Stimulated activated CD8-positive, alpha-beta memory T cell treated with anti-CD3 and anti-CD28 coated beads, Interleukin-7, amount 100 ng/mL, for 4 hours (primary cell): ENCODE data around the gene RHBDD2.

Source experiments
- DNase-seq, 2 donors: peaks; one replicate each; pipeline ENCODE4 v3.0.0-alpha.2; 2020; ENCODE audit warnings: low read depth in 2 of 2

RHBDD2 gene

GRCh38 chr7:75920431-75921161 lies 41.8 kb downstream of the RHBDD2 start:
- peak; percentile 12 for DNase-seq

DNA sequence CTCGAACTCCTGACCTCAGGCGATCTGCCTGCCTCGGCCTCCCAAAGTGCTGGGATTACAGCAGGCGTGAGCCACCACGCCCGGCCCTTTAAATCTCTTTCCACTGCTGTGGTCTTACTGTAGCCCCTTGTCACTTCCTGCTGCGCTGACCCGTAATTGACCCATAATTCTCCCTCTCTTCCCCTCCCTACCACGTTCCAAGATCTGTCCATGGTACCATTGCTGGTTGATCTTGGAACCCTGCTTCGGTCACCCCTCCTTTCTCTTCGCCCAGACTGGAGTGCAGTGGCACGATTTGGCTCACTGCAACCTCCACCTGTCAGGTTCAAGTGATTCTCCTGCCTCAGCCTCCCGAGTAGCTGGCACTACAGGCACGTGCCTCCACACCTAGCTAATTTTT lies 42.6 kb downstream of the RHBDD2 start:
- DNase-seq = no peak

DNA sequence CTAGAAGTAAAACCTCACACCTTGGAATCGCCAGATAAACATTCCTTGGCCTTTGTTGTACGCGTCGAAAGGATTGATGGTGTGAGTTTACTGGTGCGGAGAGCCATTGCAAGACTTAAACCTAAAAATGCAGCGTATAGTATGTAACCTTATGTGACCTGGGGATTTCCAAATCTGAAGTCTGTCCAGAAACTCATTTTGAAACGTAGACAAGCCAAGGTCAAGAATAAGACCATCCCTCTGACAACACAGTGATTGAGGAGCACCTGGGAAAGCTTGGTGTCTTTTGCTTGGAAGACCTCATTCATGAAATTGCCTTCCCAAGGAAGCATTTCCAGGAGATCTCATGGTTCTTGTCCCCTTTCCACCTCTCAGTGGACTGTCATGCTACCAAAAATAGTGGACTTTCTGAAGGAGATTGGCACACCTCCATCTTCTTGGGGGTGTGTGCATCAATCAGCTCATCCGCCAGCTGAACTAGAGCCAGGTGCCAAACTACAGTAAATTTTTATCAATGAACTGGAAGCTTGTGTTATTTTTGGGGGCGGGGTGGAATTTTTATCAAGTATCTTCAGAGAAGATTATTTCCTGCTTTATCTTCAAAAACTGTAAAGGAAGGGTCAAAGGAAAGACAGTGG lies 44.3 kb downstream of the RHBDD2 start:
- no peak for DNase-seq

DNA sequence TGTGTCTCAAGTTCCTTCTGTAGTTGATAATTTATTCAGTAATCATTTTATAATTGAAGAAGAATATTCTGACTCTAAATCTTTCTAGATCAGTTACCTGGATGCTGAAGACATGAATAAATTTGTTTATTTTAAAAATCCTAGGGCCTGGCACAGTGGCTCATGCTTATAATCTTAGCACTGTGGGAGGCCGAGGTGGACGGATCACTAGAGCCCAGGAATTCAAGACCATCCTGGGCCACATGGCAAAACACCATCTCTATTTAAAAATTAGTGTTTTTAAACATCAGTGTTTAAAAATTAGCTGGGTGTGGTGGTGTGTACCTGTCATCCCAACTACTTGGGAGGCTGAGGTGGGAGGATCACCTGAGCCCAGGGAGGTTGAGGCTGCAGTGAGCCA lies 45.4 kb downstream of the RHBDD2 start:
- no peak for DNase-seq

DNA sequence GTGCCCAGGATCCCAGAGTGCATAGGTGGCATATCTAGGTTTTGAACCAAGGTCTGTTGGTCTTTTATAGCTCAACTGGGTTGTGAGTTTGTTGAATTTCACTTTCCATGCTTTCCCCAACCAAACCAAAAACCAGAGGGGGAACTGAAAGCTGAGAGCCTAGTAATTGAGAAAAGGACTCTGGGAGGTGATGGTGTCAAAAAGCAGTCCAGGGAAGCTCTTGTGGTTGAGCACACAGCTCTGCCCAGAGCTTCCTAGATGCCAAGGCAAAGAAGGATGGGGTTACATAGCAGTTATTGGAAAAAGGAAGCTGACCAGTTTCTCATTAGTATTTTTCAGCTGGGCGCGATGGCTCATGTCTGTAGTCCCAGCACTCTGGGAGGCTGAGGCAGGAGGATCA lies 46.1 kb downstream of the RHBDD2 start:
- no peak for DNase-seq

- no peak for DNase-seq
These were observed 47.0 kb downstream of the RHBDD2 start for GRCh38 chr7:75925717-75926435.

DNA sequence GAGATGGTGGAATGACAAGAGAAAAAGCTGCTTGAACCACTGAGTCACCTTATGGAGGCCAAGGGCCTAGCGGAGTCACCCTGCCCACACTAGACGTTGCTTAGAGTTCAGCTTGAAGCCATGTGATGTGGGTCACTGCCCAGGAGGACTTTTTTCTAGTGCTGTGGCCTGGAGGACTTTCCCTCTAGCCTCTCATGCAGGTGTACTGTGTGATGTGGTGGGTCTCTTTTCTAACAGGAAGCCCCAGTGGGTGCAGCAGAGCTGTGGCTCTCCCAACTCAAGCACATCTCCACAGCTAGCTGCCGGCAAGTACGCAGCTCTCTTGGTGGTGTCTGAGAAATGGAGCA lies 49.7 kb downstream of the RHBDD2 start:
- no peak for DNase-seq

DNA sequence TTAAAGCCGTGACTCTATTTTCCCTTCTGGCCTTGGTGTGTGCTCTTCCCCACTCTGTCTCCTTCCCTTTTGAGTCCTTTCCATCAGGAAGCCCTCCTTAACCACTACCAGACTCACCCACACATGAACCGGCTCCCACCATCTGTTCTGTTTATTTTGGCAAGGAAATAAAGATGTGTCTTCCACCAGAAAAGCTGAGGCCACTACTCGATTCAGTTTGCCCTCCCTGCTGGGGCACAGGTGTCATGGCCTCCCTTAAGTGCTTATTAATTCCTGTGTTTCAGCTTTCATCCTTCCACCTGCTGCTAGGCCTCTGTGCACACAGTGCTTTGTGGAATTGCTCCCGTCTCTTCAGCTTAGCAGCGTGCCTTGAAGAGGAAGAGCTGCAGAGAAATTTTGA lies 52.8 kb downstream of the RHBDD2 start:
- no peak for DNase-seq

GRCh38 chr7:75937958-75938786 lies 59.3 kb downstream of the RHBDD2 start:
- no peak for DNase-seq
